PFSK-1 (cell line): ENCODE measurements around the gene NUB1.

Source experiments
- FOXP2 ChIP-seq: optimal IDR thresholded peaks from 2 replicates; pipeline ENCODE3; 2011; ENCODE audit warnings: borderline replicate concordance, control low read depth, inconsistent platforms; ENCODE audit not compliant: insufficient read depth; ENCODE audit errors: extremely low read length, extremely low read depth
- POLR2AphosphoS5 ChIP-seq: IDR thresholded peaks from 2 replicates; pipeline ENCODE4 v1.6.1; 2012; ENCODE audit warnings: low read depth, mild to moderate bottlenecking, control low read depth, low read length, moderate library complexity
- SIN3A ChIP-seq: IDR thresholded peaks from 2 replicates; pipeline ENCODE4 v1.6.1; 2012; ENCODE audit warnings: mild to moderate bottlenecking, low read length, moderate library complexity, borderline replicate concordance; ENCODE audit not compliant: insufficient read depth
- TAF1 ChIP-seq: IDR thresholded peaks from 2 replicates; pipeline ENCODE4 v1.6.1; 2012; ENCODE audit warnings: low read length, control low read depth, borderline replicate concordance; ENCODE audit not compliant: insufficient read depth
- TF ChIP-seq, protein P1 (sequence below), 2 experiments: IDR thresholded peaks; 2 replicates each; pipeline versions ENCODE4 v1.6.1 to v1.8.0; 2011 to 2012; ENCODE audit warnings: low read depth in 2 of 2, low read length in 2 of 2, control low read depth in 1 of 2, inconsistent platforms in 1 of 2, mild to moderate bottlenecking in 1 of 2, moderate library complexity in 1 of 2; ENCODE audit not compliant: insufficient read depth in 1 of 2

DNA sequence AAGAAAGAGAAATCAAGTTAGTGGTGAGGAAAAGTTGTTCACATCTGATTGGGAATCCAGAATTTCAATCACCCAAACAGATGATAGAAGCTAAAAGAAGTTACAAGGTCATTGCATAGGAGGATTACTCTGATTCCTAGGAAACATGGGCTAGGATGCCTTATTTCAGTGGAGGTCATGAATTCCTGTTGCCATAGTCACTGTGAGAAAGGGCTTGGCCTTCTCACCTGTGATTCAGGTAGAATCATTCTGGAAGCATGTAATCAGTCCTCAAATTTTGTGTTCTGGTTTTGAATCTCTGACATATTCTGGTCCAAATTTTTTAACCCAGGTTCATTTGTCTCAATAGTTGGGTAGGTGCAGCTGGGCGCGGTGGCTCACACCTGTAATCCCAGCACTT, 4.3 kb upstream of the NUB1 start:
- TF ChIP-seq POLR2AphosphoS5, result no peak
- TF ChIP-seq TAF1, result no peak
- TF ChIP-seq FOXP2, result no peak
- TF ChIP-seq, protein P1, sequence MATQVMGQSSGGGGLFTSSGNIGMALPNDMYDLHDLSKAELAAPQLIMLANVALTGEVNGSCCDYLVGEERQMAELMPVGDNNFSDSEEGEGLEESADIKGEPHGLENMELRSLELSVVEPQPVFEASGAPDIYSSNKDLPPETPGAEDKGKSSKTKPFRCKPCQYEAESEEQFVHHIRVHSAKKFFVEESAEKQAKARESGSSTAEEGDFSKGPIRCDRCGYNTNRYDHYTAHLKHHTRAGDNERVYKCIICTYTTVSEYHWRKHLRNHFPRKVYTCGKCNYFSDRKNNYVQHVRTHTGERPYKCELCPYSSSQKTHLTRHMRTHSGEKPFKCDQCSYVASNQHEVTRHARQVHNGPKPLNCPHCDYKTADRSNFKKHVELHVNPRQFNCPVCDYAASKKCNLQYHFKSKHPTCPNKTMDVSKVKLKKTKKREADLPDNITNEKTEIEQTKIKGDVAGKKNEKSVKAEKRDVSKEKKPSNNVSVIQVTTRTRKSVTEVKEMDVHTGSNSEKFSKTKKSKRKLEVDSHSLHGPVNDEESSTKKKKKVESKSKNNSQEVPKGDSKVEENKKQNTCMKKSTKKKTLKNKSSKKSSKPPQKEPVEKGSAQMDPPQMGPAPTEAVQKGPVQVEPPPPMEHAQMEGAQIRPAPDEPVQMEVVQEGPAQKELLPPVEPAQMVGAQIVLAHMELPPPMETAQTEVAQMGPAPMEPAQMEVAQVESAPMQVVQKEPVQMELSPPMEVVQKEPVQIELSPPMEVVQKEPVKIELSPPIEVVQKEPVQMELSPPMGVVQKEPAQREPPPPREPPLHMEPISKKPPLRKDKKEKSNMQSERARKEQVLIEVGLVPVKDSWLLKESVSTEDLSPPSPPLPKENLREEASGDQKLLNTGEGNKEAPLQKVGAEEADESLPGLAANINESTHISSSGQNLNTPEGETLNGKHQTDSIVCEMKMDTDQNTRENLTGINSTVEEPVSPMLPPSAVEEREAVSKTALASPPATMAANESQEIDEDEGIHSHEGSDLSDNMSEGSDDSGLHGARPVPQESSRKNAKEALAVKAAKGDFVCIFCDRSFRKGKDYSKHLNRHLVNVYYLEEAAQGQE (IDR thresholded peaks at IDR 0.05; ENCODE audit: insufficient read depth in 1 of 2, low read depth in 2 of 2, low read length in 2 of 2), result no peak
- TF ChIP-seq SIN3A, result no peak
